ENCODE data around the gene LRRC49.

Gene LRRC49

DNA sequence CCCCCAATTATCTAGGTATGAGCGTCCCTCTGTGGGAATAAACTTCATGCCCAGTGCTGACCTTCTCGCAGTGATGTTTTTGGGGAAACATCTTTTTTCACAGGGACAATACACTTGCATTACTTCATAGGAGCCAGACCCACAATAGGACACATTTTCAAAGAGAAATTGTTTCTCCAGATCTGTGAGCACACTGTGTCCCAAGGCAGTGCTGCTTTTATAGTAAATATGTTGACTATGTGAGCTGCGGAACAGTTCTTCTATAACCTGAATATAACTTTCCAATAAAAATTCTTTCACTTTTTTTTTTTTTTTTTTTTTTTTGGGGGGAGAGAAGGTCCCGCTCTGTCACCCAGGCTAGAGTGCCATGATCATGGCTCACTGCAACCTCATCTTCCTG is 205.3 kb downstream of the LRRC49 start:
- DNase-seq, result no peak

DNA sequence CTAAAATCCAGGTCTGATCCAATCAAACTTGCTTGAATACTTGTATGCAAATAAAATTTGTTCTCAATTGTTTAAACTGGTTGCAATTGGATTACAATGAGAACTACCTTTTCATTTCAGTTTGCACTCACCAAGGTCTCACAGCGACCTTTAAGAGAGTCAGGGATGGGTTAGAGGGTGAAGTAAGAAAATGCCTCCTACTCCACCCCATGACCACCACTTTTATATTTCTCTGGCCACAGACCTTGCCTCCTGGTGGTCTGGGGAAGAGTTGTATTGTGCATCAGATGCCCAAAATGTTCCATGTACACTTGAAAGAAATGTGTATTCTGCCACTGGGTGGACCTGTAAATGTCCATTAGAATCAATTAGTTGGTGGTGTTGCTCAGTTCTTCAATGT is 206.3 kb downstream of the LRRC49 start:
- DNase-seq, result no peak
